Measurements from ENCODE around the gene AKAP1.

AKAP1 gene

GRCh38 chr17:57164814-57165213, 79.8 kb downstream of the AKAP1 start:
- no peak for DNase-seq (ENCODE audit: low read depth in 2 of 2)

- no peak for DNase-seq (ENCODE audit: low read depth in 2 of 2)
Observed at GRCh38 chr17:57165754-57166153, 80.7 kb downstream of the AKAP1 start.

GRCh38 chr17:57166803-57167202, 81.8 kb downstream of the AKAP1 start:
- no peak for DNase-seq (ENCODE audit: low read depth in 2 of 2)

- DNase-seq (ENCODE audit: low read depth in 2 of 2) = no peak
Observed at GRCh38 chr17:57168695-57169094, 83.6 kb downstream of the AKAP1 start.

- no peak for DNase-seq (ENCODE audit: low read depth in 2 of 2)
Observed at GRCh38 chr17:57170866-57171265, 85.8 kb downstream of the AKAP1 start.
